ENCODE results near the gene DNAJC11. TPM values are rescaled to one million over a fixed set of nuclear protein-coding genes. Genes with fewer than 3 reads are reported as not detected.
"Not testable (repeated sequence)": the region's sequence is repeated elsewhere in the genome, so short reads cannot be mapped to it uniquely, and the experiment has no call there.

The DNAJC11 gene
- polyA plus RNA-seq, 4 donors, result 54.0 to 77.7 (median 67.1) TPM

DNA sequence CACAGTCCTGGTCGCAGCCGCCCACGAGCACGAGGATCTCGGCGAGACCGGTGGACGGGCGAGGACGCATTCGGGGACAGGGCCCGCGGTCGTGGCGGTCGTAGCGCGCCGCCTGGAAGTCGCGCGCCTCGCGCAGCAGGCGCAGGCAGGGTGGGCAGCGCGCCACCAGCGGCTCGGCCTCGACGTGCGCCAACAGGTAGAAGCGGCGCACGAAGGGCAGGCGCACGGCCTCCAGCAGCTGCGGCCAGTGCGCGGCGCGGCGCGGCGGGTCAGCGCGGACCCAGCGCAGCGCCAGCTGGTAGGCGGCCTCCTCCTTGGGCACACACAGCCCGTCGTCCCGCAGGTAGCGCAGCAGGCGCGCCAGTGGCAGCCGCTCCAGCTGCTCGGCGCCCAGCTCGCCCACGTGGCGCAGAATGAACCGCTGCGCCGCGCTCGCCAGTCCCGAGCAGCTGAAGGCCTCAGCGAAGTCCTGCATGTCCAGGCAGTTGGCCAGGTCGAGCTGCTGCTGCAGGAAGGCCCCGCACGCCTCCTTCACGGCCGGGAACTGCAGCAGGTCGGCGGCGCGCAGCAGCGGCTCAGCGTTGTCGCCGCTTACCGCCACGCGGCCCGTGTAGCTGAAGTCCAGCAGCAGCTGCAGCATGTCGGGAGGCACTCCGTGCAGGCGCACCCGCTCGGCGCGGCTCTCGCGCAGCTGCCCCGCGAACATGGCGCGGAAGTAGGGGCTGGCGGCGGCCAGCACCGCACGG lies 99.5 kb downstream of the DNAJC11 start:
- DNase-seq (ENCODE audit: low read depth in 4 of 4, low spot score in 2 of 4), result no peak

DNA sequence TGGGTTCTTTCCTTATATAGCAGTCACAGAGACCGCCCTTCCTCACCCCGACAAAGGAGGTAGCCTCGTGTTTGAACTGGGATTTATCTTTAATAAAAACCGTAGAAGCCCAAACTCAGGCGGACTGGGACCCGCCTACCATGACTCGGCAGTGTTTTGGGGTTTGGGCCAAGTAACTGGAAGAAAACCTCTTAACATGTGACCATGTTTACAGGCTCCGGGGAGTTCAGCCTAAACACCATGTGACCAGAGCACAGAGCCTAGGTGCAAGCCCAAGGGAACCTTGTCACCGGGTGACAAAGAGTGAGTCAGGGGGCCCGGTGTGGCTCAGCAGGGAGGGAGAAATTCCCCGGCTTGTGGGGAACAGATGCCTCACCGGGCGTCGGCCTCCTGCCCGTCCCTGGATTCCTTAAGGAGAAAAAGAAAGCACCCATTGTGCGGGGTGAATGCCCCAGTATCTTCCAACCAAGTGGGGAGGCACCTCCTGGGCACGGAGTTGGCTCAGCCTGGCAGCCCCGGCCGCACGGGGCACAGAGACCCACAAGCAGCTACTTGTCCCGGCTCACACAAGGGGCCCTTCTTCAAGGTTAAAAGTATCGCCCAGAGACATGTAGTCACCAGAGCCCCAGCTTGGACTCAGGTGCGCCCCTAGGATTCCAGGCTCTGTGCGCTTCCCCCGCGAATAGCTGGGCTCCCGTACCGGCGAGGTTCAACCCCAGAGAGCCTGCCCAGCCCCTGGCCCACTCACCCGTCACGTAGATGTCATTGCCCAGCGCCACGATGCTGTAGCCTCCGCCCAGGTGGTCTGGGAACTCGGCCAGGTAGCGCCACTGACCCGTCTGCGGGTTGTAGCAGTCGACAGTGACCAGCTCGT lies 100.3 kb downstream of the DNAJC11 start:
- DNase-seq (ENCODE audit: low read depth in 4 of 4, low spot score in 2 of 4), result no peak

DNA sequence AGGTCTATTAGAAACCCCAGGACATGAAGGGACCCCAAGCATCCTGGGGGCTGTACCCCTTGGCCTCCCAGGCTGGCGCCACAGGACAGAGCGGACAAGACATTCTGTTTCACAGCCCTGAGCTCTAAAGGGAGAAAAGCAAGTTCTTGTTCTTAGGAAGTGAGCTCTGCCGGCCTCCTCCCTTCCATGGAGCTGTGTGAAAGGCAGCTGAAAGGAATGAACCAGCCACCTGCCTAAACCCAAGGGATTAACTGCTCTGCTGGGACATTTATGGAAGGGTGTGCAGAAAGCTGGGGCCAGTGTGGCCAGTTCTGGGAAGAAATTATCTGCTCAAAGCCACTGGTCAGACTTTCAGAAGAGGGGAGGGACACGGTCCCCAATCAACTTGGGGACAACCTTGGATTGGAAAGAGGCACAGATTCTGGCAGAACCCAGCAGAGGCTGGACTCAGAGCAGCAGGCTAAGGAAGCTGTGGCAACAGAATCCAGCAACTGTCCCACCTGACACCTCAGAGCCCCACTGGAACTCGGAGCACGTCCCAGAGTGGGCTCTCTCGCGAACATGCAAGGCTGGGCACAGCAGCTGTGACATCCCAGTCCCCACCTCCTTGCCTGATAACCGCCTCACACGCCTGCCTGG lies 101.1 kb downstream of the DNAJC11 start:
- no peak for DNase-seq (ENCODE audit: low read depth in 4 of 4, low spot score in 2 of 4)

DNA sequence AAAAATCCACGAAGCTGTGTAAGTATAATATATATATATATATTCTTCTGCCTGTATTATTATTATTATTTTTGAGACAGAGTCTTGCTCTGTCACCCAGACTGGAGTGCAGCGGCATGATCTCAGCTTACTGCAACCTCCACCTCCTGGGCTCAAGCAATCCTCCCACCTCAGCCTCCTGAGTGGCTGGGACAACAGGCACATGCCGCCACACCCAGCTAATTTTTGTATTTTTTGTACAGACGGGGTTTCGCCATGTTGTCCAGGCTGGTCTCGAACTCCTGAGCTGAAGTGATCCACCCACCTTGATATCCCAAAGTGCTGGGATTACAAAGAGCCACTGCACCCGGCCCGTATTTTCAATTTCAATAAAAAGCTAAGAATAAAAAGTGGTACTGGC lies 101.6 kb downstream of the DNAJC11 start:
- not testable (repeated sequence) for DNase-seq (ENCODE audit: low read depth in 4 of 4, low spot score in 2 of 4)

DNA sequence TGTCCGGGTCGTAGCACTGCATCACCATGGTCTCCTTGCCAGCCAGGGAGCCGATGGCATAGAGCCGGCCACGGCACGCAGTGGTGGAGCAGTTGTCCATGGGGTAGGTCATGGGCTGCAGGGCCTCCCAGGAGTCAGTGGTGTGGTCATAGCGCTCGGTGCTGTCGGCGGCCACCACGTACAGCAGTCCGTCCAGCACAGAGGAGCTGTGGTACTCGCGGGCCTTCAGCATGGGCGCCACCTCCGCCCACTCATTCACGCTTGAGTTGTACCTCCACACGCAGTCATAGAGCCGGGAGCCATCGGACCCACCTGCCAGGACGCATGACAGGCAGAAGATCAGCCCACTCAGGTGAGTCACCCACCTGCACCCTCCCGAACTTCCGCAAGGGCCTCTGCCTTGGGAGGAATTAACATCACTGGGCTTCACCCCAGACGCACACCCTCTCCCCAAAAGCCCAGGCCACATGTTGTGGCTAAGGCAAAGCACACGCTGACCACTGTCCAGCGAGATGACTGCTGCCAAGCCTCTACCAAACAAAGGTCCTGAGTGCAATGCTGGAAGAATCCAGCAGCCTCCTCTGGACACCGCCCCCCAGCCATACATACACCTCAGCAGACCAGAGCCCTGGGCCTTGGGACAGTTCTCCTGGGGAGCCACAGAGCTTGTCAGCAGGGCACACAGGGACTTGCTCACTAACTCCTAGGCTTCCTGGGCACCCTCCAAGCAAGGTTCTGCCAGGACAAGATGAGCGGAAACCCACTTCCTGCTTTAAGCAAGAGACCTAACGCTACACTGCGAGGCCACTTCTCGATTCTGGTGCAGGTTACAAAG lies 102.3 kb downstream of the DNAJC11 start:
- DNase-seq (ENCODE audit: low read depth in 4 of 4, low spot score in 2 of 4), result no peak

DNA sequence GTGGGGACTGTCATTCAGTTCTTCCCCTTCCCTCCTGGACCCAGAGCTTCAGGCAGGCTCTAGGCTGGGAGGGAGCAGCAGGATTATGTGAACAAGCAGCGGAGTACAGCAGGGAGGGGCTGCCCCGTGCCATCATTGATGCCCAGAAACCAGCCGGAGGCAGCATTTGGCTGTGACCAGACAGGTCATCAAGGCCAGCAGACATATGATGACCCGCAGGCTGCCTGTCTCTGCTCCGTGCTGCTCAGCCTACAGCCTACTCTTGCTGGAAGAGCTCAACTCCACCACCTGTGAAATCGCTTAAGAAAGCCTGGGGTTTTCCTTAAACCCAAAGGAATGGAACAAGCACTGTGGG lies 103.9 kb downstream of the DNAJC11 start:
- no peak for DNase-seq (ENCODE audit: low read depth in 4 of 4, low spot score in 2 of 4)

DNA sequence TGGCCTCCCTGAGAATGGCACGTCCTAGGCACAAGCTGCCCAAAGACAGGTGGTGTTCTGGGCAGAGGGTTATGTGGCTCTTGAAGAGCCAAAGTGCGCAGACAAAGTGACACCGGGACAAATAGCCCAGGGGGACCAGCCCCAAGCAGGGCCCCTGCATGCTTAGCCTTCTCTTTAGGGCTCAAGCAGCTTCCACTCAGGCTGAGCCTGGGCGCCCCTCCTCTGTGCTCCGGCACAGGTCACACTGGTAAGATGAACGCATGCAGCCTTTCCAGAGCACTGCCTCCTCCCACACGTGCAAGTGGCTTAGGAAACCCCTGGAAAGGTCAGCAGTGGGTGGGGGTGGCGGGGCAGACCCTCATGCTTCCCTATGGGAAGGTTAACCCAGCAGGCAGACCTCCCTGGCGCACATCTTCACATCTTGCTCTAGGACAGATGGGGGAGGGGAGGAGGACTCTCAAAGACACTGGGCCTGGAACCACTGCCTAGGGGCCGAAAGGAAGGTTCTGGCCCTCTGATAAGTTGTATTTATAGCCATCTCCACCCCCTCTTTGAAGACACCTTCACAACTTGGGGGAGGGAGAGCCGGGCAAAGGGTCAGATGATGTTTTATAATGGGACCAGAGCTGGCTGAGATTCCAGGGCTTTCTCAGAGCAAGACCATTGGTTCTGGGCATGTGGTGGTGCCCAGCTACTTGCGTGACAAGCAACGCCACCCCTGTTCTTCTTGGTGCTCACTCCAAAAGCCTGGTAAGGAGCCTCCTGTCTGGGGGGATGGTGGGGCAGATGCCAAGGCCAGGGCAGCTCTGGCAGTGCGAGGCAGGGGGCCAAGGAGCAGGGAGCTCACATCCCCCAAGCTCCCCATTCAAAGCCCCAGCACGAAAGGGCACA lies 104.5 kb downstream of the DNAJC11 start:
- DNase-seq (ENCODE audit: low read depth in 4 of 4, low spot score in 2 of 4), result no peak

- no peak for DNase-seq (ENCODE audit: low read depth in 4 of 4, low spot score in 2 of 4)
Observed at GRCh38 chr1:6596351-6596750, 105.3 kb downstream of the DNAJC11 start.

- DNase-seq (ENCODE audit: low read depth in 4 of 4, low spot score in 2 of 4), result no peak
Observed at GRCh38 chr1:6594977-6595740, 106.5 kb downstream of the DNAJC11 start.

GRCh38 chr1:6593810-6594209 lies 107.8 kb downstream of the DNAJC11 start:
- no peak for DNase-seq (ENCODE audit: low read depth in 4 of 4, low spot score in 2 of 4)

GRCh38 chr1:6592865-6593593 lies 108.6 kb downstream of the DNAJC11 start:
- DNase-seq (ENCODE audit: low read depth in 4 of 4, low spot score in 2 of 4), result no peak

DNA sequence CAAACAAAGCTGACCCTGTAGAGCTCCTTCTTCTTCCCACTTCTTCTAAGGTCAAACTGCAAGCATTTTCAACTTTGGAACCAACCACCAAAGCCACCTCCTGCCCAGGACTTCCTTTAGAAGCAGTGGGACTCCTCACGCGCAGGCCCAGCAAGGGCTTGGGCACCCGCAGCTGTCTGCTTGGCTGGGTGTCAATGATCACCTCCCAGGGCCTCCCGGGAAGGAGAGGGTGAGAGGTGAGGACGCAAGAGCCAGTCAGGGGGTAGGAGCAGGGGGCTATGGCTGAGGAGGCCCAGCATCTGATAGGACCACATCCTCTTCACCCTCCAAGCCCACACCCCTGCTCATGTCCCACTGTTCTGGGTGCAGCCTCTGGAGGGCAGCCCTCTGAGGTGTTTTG lies 109.2 kb downstream of the DNAJC11 start:
- no peak for DNase-seq (ENCODE audit: low read depth in 4 of 4, low spot score in 2 of 4)

GRCh38 chr1:6591644-6592043 lies 110.0 kb downstream of the DNAJC11 start:
- no peak for DNase-seq (ENCODE audit: low read depth in 4 of 4, low spot score in 2 of 4)

DNA sequence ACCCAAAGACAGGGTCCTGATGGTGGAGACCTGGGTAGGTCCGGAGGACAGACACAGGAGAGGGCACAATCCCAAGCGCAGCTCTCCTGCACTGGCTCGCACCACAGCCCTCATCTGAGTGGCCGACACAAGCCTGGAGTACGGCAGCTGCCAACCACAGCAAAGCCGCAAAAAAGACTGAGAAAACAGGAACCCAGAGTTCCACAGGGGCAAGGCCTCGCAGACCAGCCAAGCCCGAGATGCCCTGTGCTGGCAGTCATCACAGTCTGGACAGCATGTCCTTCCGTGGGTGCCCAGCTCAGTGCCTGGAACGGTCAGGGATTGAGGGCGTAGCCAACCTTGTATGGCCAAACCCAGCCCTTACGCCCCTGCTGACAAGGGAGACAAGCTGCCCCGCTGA lies 110.4 kb downstream of the DNAJC11 start:
- DNase-seq (ENCODE audit: low read depth in 4 of 4, low spot score in 2 of 4), result no peak

- DNase-seq (ENCODE audit: low read depth in 4 of 4, low spot score in 2 of 4), result no peak
Observed at GRCh38 chr1:6590046-6590445, 111.6 kb downstream of the DNAJC11 start.

DNA sequence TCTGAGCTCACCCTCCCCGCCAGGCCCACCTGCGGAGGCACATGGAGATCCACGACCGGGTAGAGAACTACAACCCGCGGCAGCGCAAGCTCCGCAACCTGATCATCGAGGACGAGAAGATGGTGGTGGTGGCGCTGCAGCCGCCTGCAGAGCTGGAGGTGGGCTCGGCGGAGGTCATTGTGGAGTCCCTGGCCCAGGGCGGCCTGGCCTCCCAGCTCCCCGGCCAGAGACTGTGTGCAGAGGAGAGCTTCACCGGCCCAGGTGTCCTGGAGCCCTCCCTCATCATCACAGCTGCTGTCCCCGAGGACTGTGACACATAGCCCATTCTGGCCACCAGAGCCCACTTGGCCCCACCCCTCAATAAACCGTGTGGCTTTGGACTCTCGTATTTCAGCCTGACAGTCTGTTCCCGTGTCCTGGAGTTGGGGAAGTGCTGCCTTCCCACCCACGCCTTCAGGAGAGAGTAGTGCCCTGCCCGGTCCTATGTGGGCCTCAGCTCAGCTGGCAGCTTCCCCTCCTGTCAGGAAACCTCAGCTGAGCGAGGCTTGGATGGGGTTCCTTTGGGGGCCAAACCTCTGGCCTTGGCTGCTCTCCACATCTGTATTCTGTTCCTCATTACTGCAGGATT lies 112.6 kb downstream of the DNAJC11 start:
- no peak for DNase-seq (ENCODE audit: low read depth in 4 of 4, low spot score in 2 of 4)

DNA sequence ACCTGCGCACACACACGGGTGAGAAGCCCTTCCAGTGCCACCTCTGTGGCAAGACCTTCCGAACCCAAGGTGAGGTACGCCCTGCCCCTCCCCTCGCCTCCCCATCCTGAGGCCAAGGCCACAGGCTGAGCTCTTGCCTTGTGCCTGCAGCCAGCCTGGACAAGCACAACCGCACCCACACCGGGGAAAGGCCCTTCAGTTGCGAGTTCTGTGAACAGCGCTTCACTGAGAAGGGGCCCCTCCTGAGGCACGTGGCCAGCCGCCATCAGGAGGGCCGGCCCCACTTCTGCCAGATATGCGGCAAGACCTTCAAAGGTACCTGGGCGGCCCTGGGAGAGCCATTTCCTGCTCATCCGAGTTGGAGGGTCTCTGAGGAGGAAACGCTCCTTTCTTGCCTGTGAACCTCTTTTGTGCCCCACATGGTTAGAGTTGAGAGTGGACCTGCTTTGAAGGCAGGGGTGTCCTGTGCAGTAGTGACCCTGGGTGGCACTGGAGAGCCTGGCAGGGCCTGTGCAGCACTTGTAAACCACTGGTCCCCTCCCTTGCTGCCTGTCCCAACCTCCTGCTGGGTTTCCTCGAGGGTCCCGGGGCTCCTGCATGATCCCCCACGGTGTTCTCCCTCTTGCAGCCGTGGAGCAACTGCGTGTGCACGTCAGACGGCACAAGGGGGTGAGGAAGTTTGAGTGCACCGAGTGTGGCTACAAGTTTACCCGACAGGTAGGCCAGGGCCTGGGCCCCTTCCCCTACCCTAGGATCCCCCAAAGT lies 113.3 kb downstream of the DNAJC11 start:
- no peak for DNase-seq (ENCODE audit: low read depth in 4 of 4, low spot score in 2 of 4)

Measured in left renal cortex interstitium (tissue), 4 donors.